ENCODE data around the gene PRR23E. TPM values are rescaled to one million over a fixed set of nuclear protein-coding genes. Genes with fewer than 3 reads are reported as not detected.

The PRR23E gene
- total RNA-seq, 4 donors from 2014 or later: not detected

- TF ChIP-seq POLR2A (IDR thresholded peaks at IDR 0.05): no peak
- TF ChIP-seq, protein P1, sequence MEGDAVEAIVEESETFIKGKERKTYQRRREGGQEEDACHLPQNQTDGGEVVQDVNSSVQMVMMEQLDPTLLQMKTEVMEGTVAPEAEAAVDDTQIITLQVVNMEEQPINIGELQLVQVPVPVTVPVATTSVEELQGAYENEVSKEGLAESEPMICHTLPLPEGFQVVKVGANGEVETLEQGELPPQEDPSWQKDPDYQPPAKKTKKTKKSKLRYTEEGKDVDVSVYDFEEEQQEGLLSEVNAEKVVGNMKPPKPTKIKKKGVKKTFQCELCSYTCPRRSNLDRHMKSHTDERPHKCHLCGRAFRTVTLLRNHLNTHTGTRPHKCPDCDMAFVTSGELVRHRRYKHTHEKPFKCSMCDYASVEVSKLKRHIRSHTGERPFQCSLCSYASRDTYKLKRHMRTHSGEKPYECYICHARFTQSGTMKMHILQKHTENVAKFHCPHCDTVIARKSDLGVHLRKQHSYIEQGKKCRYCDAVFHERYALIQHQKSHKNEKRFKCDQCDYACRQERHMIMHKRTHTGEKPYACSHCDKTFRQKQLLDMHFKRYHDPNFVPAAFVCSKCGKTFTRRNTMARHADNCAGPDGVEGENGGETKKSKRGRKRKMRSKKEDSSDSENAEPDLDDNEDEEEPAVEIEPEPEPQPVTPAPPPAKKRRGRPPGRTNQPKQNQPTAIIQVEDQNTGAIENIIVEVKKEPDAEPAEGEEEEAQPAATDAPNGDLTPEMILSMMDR (IDR thresholded peaks at IDR 0.05): no peak
- no peak for DNase-seq (ENCODE audit: low spot score in 2 of 2)
- intact Hi-C loops (cut with DNase I; ENCODE audit: low total_unique reads): no loop called here
- 25 to 38% methylated on average over 19 to 20 of the region's 22 CpGs for WGBS, 2 donors
- no peak overlapping the region for H3K4me3 ChIP-seq (ENCODE audit: low read depth, poor library complexity, severe bottlenecking)
Measured at GRCh38 chr3:127226946-127227842, 34.3 kb downstream of the PRR23E start.

DNA sequence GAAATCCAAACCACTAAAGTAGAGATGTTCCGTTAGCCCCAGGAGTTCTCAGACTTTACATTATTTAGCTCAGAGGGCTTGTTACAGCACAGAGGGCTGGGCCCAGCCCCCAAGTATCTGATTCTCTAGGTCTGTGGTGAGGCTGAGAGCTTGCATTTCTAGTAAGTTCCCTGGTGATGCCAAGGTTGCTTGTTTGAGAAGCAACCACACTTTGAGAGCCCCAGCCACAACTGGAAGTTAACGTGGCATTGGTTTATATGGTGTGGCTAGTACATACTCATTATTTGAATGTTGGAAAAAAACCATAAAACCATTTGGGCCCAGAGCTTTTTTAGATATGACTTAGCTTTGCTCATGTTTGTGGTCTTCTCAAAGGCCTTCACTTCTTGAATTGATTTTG is 35.9 kb downstream of the PRR23E start:
- no peak for DNase-seq (ENCODE audit: low spot score in 2 of 2)
- H3K4me3 ChIP-seq (ENCODE audit: low read depth, poor library complexity, severe bottlenecking): no peak overlapping the region
- intact Hi-C loops (cut with DNase I; ENCODE audit: low total_unique reads): no loop called here
- 78 to 84% methylated on average over 2 of the region's 2 CpGs for WGBS, 2 donors
- no peak for TF ChIP-seq POLR2A (IDR thresholded peaks at IDR 0.05)

GRCh38 chr3:127233371-127233770 is 40.4 kb downstream of the PRR23E start:
- no peak overlapping the region for H3K4me3 ChIP-seq (ENCODE audit: low read depth, poor library complexity, severe bottlenecking)
- intact Hi-C loops (cut with DNase I; ENCODE audit: low total_unique reads): no loop called here
- DNase-seq (ENCODE audit: low spot score in 2 of 2): no peak
- TF ChIP-seq POLR2A (IDR thresholded peaks at IDR 0.05): no peak
- TF ChIP-seq, protein P1 (IDR thresholded peaks at IDR 0.05): no peak
- WGBS, 2 donors: 32 to 33% methylated on average over 3 of the region's 3 CpGs

DNA sequence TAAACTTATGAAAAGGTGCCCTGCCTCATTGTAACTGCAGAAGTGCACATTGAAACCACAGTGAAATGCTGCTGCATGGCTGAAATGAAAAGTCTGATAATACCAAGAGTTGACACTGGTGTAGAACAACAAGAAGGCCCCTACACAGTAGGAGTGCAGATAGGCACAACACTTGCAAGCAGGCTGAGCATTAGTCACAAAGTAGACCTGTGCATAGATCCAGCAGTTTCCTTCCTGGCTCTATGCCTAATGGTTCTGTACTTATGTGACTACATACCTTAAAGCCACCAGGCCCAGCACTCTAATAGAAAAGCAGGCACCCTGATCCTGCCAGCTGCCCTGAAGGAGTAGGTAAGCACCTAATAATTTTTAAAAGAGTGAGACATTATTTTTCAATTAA is 41.8 kb downstream of the PRR23E start:
- intact Hi-C loops (cut with DNase I; ENCODE audit: low total_unique reads): no loop called here
- TF ChIP-seq POLR2A (IDR thresholded peaks at IDR 0.05): no peak
- TF ChIP-seq, protein P1 (IDR thresholded peaks at IDR 0.05): no peak
- no peak overlapping the region for H3K4me3 ChIP-seq (ENCODE audit: low read depth, poor library complexity, severe bottlenecking)
- no peak for DNase-seq (ENCODE audit: low spot score in 2 of 2)

DNA sequence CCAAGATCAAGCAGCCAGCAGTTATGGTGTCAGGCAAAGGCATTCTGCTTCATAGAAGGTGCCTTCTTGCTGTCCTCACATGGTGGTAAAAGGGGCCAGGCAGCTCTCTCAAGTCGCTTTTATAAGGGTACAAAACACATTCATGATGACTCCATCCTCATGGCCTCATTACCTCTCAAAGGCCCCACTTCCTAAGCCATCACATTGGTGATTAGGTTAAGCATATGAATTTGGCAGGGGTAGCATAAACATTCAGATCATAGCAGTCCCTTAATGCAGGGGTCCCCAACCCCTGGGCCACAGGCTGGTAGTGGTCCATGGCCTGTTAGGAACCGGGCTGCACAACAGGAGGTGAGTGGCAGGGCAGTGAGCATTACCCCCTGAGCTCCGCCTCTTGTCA is 42.8 kb downstream of the PRR23E start:
- 67 to 73% methylated on average over 3 of the region's 3 CpGs for WGBS, 2 donors
- intact Hi-C loops (cut with DNase I; ENCODE audit: low total_unique reads): no loop called here
- no peak for DNase-seq (ENCODE audit: low spot score in 2 of 2)
- H3K4me3 ChIP-seq (ENCODE audit: low read depth, poor library complexity, severe bottlenecking): no peak overlapping the region
- TF ChIP-seq POLR2A (IDR thresholded peaks at IDR 0.05): no peak
- TF ChIP-seq, protein P1 (IDR thresholded peaks at IDR 0.05): no peak

- intact Hi-C loops (cut with DNase I; ENCODE audit: low total_unique reads): no loop called here
- no peak overlapping the region for H3K4me3 ChIP-seq (ENCODE audit: low read depth, poor library complexity, severe bottlenecking)
- WGBS, 2 donors: 14 to 37% methylated on average over 3 of the region's 3 CpGs
- no peak for DNase-seq (ENCODE audit: low spot score in 2 of 2)
- TF ChIP-seq, protein P1 (IDR thresholded peaks at IDR 0.05): no peak
- TF ChIP-seq POLR2A (IDR thresholded peaks at IDR 0.05): no peak
Measured at GRCh38 chr3:127237835-127238234, 44.9 kb downstream of the PRR23E start.
